Endothelial cell of umbilical vein (primary cell): Measurements from ENCODE around the gene SULF2. TPM values are rescaled to one million over a fixed set of nuclear protein-coding genes. Genes with fewer than 3 reads are reported as not detected.

ENCODE experiments used
- BruUV-seq: library from RNA; stranded (reverse); fragments of 400-500 nt; replicated peaks from 2 replicates; lab custom pipeline; 2021; lab: Mats Ljungman, UMichigan
- CTCF ChIA-PET: fragments of 300-600, 350-600 bp; sonication (Branson Sonifier 250); formaldehyde crosslinking; loops from one replicate; lab custom pipeline; 2021; ENCODE audit warnings: antibody characterized with exemption, inconsistent platforms; lab: Charles Lee
- POLR2A ChIA-PET: fragments of 300-600, 350-600 bp; sonication (Branson Sonifier 250); formaldehyde crosslinking; loops from one replicate; lab custom pipeline; 2021; ENCODE audit warnings: antibody characterized with exemption, inconsistent platforms; lab: Charles Lee
- DNase-seq: peaks from one replicate; pipeline ENCODE4 v3.0.0-alpha.2; 2011; ENCODE audit warnings: low read depth, low spot score
- FAIRE-seq: peaks from 2 replicates; lab custom pipeline; 2011; peaks lifted over from hg19 to GRCh38; lab: Jason Lieb, UNC
- H2AFZ ChIP-seq: 2 replicates; pipeline ENCODE4 v1.6.0; 2012; ENCODE audit warnings: low read depth, low read length, control low read depth, inconsistent platforms
- H3K27ac ChIP-seq: 2 replicates; pipeline ENCODE4 v1.5.1; 2011; ENCODE audit warnings: low read depth, mild to moderate bottlenecking, control low read depth, low read length, moderate library complexity; ENCODE audit not compliant: insufficient read depth
- H3K27me3 ChIP-seq, 2 experiments: 2 replicates each; pipeline versions ENCODE4 v1.6.0 to v1.6.1; 2011; ENCODE audit warnings: low read length in 2 of 2, mixed read lengths in 1 of 2; ENCODE audit not compliant: control insufficient read depth in 2 of 2, insufficient read depth in 2 of 2
- H3K36me3 ChIP-seq, 2 experiments: 2 replicates in 1 of 2; 3 replicates in 1 of 2; pipeline ENCODE4 v1.5.1; 2011; ENCODE audit warnings: low read length in 2 of 2, mild to moderate bottlenecking in 1 of 2, moderate library complexity in 1 of 2; ENCODE audit not compliant: control insufficient read depth in 2 of 2, insufficient read depth in 2 of 2; ENCODE audit errors: extremely low read depth in 1 of 2
- H3K4me1 ChIP-seq: 3 replicates; pipeline ENCODE4 v1.5.1; 2011; ENCODE audit warnings: mild to moderate bottlenecking, low read length; ENCODE audit not compliant: control insufficient read depth, insufficient read depth; ENCODE audit errors: extremely low read depth
- H3K4me2 ChIP-seq: 2 replicates; pipeline ENCODE4 v1.6.1; 2011; ENCODE audit warnings: low read length, control low read depth, mixed read lengths; ENCODE audit not compliant: insufficient read depth
- H3K4me3 ChIP-seq, 3 experiments: fragments of 200-600 bp in 1 of 3; sonication (generic), shearing (Covaris generic) in 1 of 3; replicated peaks in 1 of 3; 2 replicates each; pipeline ENCODE4 v1.5.1; 2011 to 2016; ENCODE audit warnings: control low read depth in 3 of 3, low read length in 3 of 3, mild to moderate bottlenecking in 2 of 3, inconsistent platforms in 1 of 3, low read depth in 1 of 3, moderate library complexity in 1 of 3; ENCODE audit not compliant: insufficient read depth in 1 of 3
- H3K79me2 ChIP-seq: 2 replicates; pipeline ENCODE4 v1.6.0; 2012; ENCODE audit warnings: low read length, inconsistent platforms; ENCODE audit not compliant: control insufficient read depth, insufficient read depth
- H3K9ac ChIP-seq: replicated peaks from 2 replicates; pipeline ENCODE3; 2011; ENCODE audit warnings: low read length, control low read depth; ENCODE audit not compliant: insufficient read depth; ENCODE audit errors: extremely low read depth
- H3K9me1 ChIP-seq: replicated peaks from 3 replicates; pipeline ENCODE4 v1.6.0; 2011; ENCODE audit warnings: mild to moderate bottlenecking, low read length; ENCODE audit not compliant: control insufficient read depth, insufficient read depth; ENCODE audit errors: extremely low read depth
- H3K9me3 ChIP-seq: replicated peaks from 2 replicates; pipeline ENCODE4 v1.5.1; 2012; ENCODE audit warnings: low read length, inconsistent platforms; ENCODE audit not compliant: control insufficient read depth, insufficient read depth
- H4K20me1 ChIP-seq: replicated peaks from 2 replicates; pipeline ENCODE3; 2011; ENCODE audit warnings: mild to moderate bottlenecking, low read length; ENCODE audit not compliant: control insufficient read depth, insufficient read depth; ENCODE audit errors: extremely low read depth
- FOS ChIP-seq: IDR thresholded peaks from 2 replicates; pipeline ENCODE4 v1.6.1; 2011; ENCODE audit warnings: mild to moderate bottlenecking, low read length, moderate library complexity, borderline replicate concordance; ENCODE audit not compliant: insufficient read depth
- GATA2 ChIP-seq: IDR thresholded peaks from 2 replicates; pipeline ENCODE4 v1.7.0; 2011; ENCODE audit warnings: low read depth, mild to moderate bottlenecking, moderate library complexity, mixed read lengths, low read length; ENCODE audit not compliant: insufficient read length, insufficient read depth
- JUN ChIP-seq: IDR thresholded peaks from 2 replicates; pipeline ENCODE4 v1.6.1; 2011; ENCODE audit warnings: borderline replicate concordance, low read depth; ENCODE audit not compliant: insufficient read length, insufficient read depth
- dilution Hi-C: fragments of 300-500 bp; cut with MboI; formaldehyde crosslinking; loops from one replicate; pipeline ENCODE4 v1.15.0; 2019; ENCODE audit warnings: low sequenced_read_pairs; ENCODE audit not compliant: extremely low pct_ligation_motif_present
- intact Hi-C: fragments of 100-400 bp; cut with micrococcal nuclease; formaldehyde crosslinking; loops from one replicate; pipeline ENCODE4 v1.10.0; 2022
- polyA plus RNA-seq, 4 experiments: library from polyadenylated mRNA; depleted of rRNA in 3 of 4; stranded (reverse) in 3 of 4; unstranded in 1 of 4; fragments of >200 nt; gene quantifications; 2 replicates each; pipeline versions ENCODE4 v1.2.1 to v1.2.3, GENCODE V29; 2011 to 2012; ENCODE audit warnings: missing spikeins in 1 of 4
- total RNA-seq: library from RNA; stranded (reverse); gene quantifications from 2 replicates; pipeline ENCODE4 v1.2.3, GENCODE V29; 2021
- TF ChIP-seq, protein P1 (sequence below), 2 donors: IDR thresholded peaks; 1 replicate in 1 of 2; 2 replicates in 1 of 2; pipeline ENCODE4 v1.5.1; 2011; ENCODE audit warnings: low read length in 2 of 2, mild to moderate bottlenecking in 2 of 2, moderate library complexity in 2 of 2, control low read depth in 1 of 2, inconsistent platforms in 1 of 2, low read depth in 1 of 2; ENCODE audit not compliant: insufficient read depth in 1 of 2; ENCODE audit errors: extremely low read depth in 1 of 2

Gene SULF2
- total and polyA plus RNA-seq, 2 donors (not counting 3 experiments of a cell fraction or from before 2014, with no cell fraction given): 58.5 to 160 TPM

DNA sequence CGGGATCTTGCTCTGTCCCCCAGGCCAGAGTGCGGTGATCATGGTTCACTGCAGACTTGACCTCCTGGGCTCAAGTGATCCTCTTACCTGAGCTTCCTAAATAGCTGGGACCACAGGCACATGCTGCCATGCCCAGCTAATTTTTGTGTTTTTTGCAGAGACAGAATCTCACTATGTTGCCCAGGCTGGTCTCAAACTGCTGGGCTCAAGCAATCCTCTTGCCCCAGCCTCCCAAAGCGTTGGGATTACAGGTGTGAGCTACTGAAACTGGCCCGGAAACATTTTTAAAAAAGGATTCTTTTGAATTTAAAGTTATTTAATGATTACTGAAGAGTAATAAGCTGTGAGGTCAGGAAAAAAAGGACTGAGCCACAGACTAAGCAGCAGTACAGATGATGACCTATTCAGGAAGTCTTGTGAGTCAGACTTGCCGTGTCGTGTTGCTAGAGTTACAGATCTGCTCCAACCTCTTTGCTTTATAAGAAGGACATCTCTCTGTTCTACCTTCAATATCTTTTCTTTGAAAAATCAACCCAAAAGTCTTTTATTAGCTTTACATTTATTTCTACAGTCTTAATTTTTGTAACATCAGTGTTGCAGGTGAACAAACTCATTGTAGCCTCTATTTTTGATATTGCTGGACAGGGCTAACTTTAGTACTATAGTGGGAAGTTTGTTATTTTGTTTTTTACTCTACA lies 174.9 kb downstream of the SULF2 start:
- Histone ChIP-seq H3K27me3 (no peaks in the 10 kb centered on the region), H4K20me1 (no peaks in the 10 kb centered on the region), H3K27ac (peak overlapping the region; percentile 95), H3K9me1 (no peaks in the 10 kb centered on the region), H3K79me2 (peaks cover 35% of the 10 kb centered on the region), H3K9ac (peak overlapping the region; percentile 73), H3K4me3 (no peak overlapping the region), H3K9me3 (no peaks in the 10 kb centered on the region), H3K4me1 (peaks cover 37% of the 10 kb centered on the region), H3K4me2 (peak overlapping the region; percentile 74), H2AFZ (no peak overlapping the region), H3K36me3 (no peaks in the 10 kb centered on the region)
- dilution Hi-C loops: no loop called here
- peak; percentile 96 for TF ChIP-seq JUN
- peak; percentile 24 for TF ChIP-seq GATA2
- TF ChIP-seq, protein P1, sequence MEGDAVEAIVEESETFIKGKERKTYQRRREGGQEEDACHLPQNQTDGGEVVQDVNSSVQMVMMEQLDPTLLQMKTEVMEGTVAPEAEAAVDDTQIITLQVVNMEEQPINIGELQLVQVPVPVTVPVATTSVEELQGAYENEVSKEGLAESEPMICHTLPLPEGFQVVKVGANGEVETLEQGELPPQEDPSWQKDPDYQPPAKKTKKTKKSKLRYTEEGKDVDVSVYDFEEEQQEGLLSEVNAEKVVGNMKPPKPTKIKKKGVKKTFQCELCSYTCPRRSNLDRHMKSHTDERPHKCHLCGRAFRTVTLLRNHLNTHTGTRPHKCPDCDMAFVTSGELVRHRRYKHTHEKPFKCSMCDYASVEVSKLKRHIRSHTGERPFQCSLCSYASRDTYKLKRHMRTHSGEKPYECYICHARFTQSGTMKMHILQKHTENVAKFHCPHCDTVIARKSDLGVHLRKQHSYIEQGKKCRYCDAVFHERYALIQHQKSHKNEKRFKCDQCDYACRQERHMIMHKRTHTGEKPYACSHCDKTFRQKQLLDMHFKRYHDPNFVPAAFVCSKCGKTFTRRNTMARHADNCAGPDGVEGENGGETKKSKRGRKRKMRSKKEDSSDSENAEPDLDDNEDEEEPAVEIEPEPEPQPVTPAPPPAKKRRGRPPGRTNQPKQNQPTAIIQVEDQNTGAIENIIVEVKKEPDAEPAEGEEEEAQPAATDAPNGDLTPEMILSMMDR (IDR thresholded peaks at IDR 0.05; ENCODE audit: extremely low read depth in 1 of 2, insufficient read depth in 1 of 2, low read depth in 1 of 2, low read length in 2 of 2): no peak
- peak; percentile 92 for TF ChIP-seq FOS
- no TSS peak for BruUV-seq
- DNase-seq: peak; percentile 93
- intact Hi-C loops: loop anchor here (2.0 kb wide), 1 partner anchor 34 kb away; no protein-coding TSS in a partner anchor
- ChIA-PET POLR2A (no interaction called here), CTCF (interaction anchor here (0.8 to 5.8 kb wide), 9 partner anchors 10 to 414 kb away, joined by 3 to 46 read pairs (median 4); partner anchors contain the start of gene NCOA3)
- FAIRE-seq: peak; percentile 93
